Nephron (organoid): ENCODE measurements around the gene NCOA3.

Source experiments
- H3K27ac Mint-ChIP-seq, 3 experiments: 2 replicates each; pipeline ENCODE4 v1.8.0; 2020; ENCODE audit warnings: mixed read lengths in 3 of 3, mild to moderate bottlenecking in 2 of 3, moderate library complexity in 1 of 3
- H3K27me3 Mint-ChIP-seq: 2 replicates; pipeline ENCODE4 v1.8.0; 2021; ENCODE audit warnings: low read depth, mild to moderate bottlenecking, moderate library complexity, mixed read lengths
- H3K36me3 Mint-ChIP-seq: 2 replicates; pipeline ENCODE4 v1.8.0; 2020; ENCODE audit warnings: low read depth, mixed read lengths
- H3K4me1 Mint-ChIP-seq: 2 replicates; pipeline ENCODE4 v1.8.0; 2020; ENCODE audit warnings: mixed read lengths
- H3K4me3 Mint-ChIP-seq, 3 experiments: 2 replicates each; pipeline ENCODE4 v1.8.0; 2020; ENCODE audit warnings: mild to moderate bottlenecking in 3 of 3, mixed read lengths in 3 of 3, moderate library complexity in 2 of 3
- H3K9me3 Mint-ChIP-seq: 2 replicates; pipeline ENCODE4 v1.8.0; 2020; ENCODE audit warnings: mixed read lengths
- CTCF ChIP-seq, 3 experiments: fragments of 200-600 bp; sonication (generic); IDR thresholded peaks; one replicate each; pipeline ENCODE4 v1.5.0; 2021; ENCODE audit warnings: antibody characterized with exemption in 3 of 3; ENCODE audit not compliant: unreplicated experiment in 3 of 3

The NCOA3 gene

GRCh38 chr20:47544852-47545251, 43.2 kb downstream of the NCOA3 start:
- Mint-ChIP-seq H3K9me3 (no peaks in the 10 kb centered on the region), H3K4me1 (peaks cover 47% of the 10 kb centered on the region), H3K27me3 (no peaks in the 10 kb centered on the region), H3K4me3 (no peak overlapping the region), H3K27ac (peak overlapping the region; percentile 44 to 58 (median 53)), H3K36me3 (peaks cover 4% of the 10 kb centered on the region)
- TF ChIP-seq CTCF (IDR thresholded peaks at IDR 0.05; ENCODE audit: unreplicated experiment in 3 of 3): no peak

- H3K4me1 Mint-ChIP-seq: peaks cover 46% of the 10 kb centered on the region
- peaks cover 4% of the 10 kb centered on the region for H3K36me3 Mint-ChIP-seq
- H3K9me3 Mint-ChIP-seq: no peaks in the 10 kb centered on the region
- H3K4me3 Mint-ChIP-seq: no peak overlapping the region
- H3K27ac Mint-ChIP-seq: peak overlapping the region; percentile 73 to 75 (median 73)
- H3K27me3 Mint-ChIP-seq: no peaks in the 10 kb centered on the region
- TF ChIP-seq CTCF (IDR thresholded peaks at IDR 0.05; ENCODE audit: unreplicated experiment in 3 of 3): no peak
Observed at GRCh38 chr20:47545499-47545898, 43.8 kb downstream of the NCOA3 start.

GRCh38 chr20:47546184-47547033, 44.7 kb downstream of the NCOA3 start:
- Mint-ChIP-seq H3K4me1 (peaks cover 48% of the 10 kb centered on the region), H3K27ac (peak overlapping the region; percentile 57 to 83 (median 73)), H3K27me3 (no peaks in the 10 kb centered on the region), H3K9me3 (no peaks in the 10 kb centered on the region), H3K36me3 (peaks cover 4% of the 10 kb centered on the region), H3K4me3 (peak overlapping the region in 2 of 3 experiments; percentile 3 to 11)
- no peak for TF ChIP-seq CTCF (IDR thresholded peaks at IDR 0.05; ENCODE audit: unreplicated experiment in 3 of 3)

GRCh38 chr20:47547034-47547387, 45.3 kb downstream of the NCOA3 start:
- peak overlapping the region; percentile 17 to 73 (median 49) for H3K27ac Mint-ChIP-seq
- H3K36me3 Mint-ChIP-seq: peaks cover 4% of the 10 kb centered on the region
- H3K9me3 Mint-ChIP-seq: no peaks in the 10 kb centered on the region

GRCh38 chr20:47549671-47550070, 48.0 kb downstream of the NCOA3 start:
- H3K4me1 Mint-ChIP-seq: peaks cover 33% of the 10 kb centered on the region
- peak overlapping the region in 2 of 3 experiments; percentile 57 to 62 for H3K27ac Mint-ChIP-seq
- TF ChIP-seq CTCF (IDR thresholded peaks at IDR 0.05; ENCODE audit: unreplicated experiment in 3 of 3): no peak
- H3K9me3 Mint-ChIP-seq: no peaks in the 10 kb centered on the region
- peaks cover 7% of the 10 kb centered on the region for H3K36me3 Mint-ChIP-seq
- H3K4me3 Mint-ChIP-seq: no peak overlapping the region
- no peaks in the 10 kb centered on the region for H3K27me3 Mint-ChIP-seq

More at GRCh38 chr20:47547034-47547387, 45.3 kb downstream of the NCOA3 start:
- TF ChIP-seq CTCF (IDR thresholded peaks at IDR 0.05; ENCODE audit: unreplicated experiment in 3 of 3): no peak
- Mint-ChIP-seq H3K27me3 (no peaks in the 10 kb centered on the region), H3K4me1 (peaks cover 50% of the 10 kb centered on the region), H3K4me3 (peak overlapping the region in 1 of 3 experiments; percentile 11)

- Mint-ChIP-seq H3K4me1 (peaks cover 28% of the 10 kb centered on the region), H3K9me3 (no peaks in the 10 kb centered on the region), H3K27me3 (no peaks in the 10 kb centered on the region), H3K27ac (no peak overlapping the region), H3K4me3 (no peak overlapping the region), H3K36me3 (peaks cover 11% of the 10 kb centered on the region)
- TF ChIP-seq CTCF (IDR thresholded peaks at IDR 0.05; ENCODE audit: unreplicated experiment in 3 of 3): no peak
Observed at GRCh38 chr20:47551222-47551621, 49.5 kb downstream of the NCOA3 start.
